Left lobe of liver (tissue), 2 donors: ENCODE data around the gene HBG2. TPM values are rescaled to one million over a fixed set of nuclear protein-coding genes. Genes with fewer than 3 reads are reported as not detected.
"Not testable (repeated sequence)": the region's sequence is repeated elsewhere in the genome, so short reads cannot be mapped to it uniquely, and the experiment has no call there.

ENCODE experiments used
- ATAC-seq: fragments of 200-7000 bp; cut with Tn5 transposase; one replicate; pipeline ENCODE4 v1.9.1; 2020; ENCODE audit warnings: mild to moderate bottlenecking, moderate library complexity
- DNase-seq: peaks from one replicate; pipeline ENCODE4 v3.0.0-alpha.2; 2020; ENCODE audit warnings: low spot score
- total RNA-seq: library from RNA; stranded (reverse); gene quantifications from one replicate; pipeline ENCODE4 v1.2.1, GENCODE V29; 2021
- donor health status: DM: no; HTN: no; CAD: no; lungs with moderate emphysema.
- donor health status: DM: no; HTN: yes; CAD: no.

HBG2 gene
- total RNA-seq, 1 donor from 2014 or later = 7.6 TPM

- ATAC-seq (no peak), DNase-seq (no peak)
These were observed 3.9 kb downstream of the HBG2 start for GRCh38 chr11:5250543-5251204.

GRCh38 chr11:5249807-5250396 lies 4.7 kb downstream of the HBG2 start, which contains the start of gene HBG1:
TSS of gene HBG1 (minus strand) at chr11:5249857. CDS start at chr11:5249804, 53 bp downstream.
- ATAC-seq = peak; percentile 36

GRCh38 chr11:5248498-5248897 lies 6.1 kb downstream of the HBG2 start:
- ATAC-seq, DNase-seq: not testable (repeated sequence)

More at GRCh38 chr11:5249807-5250396, 4.7 kb downstream of the HBG2 start, which contains the start of gene HBG1:
- not testable (repeated sequence) for DNase-seq

- ATAC-seq (no peak), DNase-seq (no peak)
These were observed 6.9 kb downstream of the HBG2 start for GRCh38 chr11:5247472-5248192.

GRCh38 chr11:5246772-5247471 lies 7.7 kb downstream of the HBG2 start:
- no peak for DNase-seq
- ATAC-seq = no peak

GRCh38 chr11:5245155-5245554 lies 9.4 kb downstream of the HBG2 start:
- no peak for ATAC-seq
- no peak for DNase-seq

- DNase-seq (no peak), ATAC-seq (no peak)
These were observed 10.8 kb downstream of the HBG2 start for GRCh38 chr11:5243816-5244180.

- ATAC-seq = no peak
These were observed 11.4 kb downstream of the HBG2 start for GRCh38 chr11:5242933-5243815.

GRCh38 chr11:5242208-5242607 lies 12.4 kb downstream of the HBG2 start:
- ATAC-seq = no peak
- no peak for DNase-seq

More at GRCh38 chr11:5242933-5243815, 11.4 kb downstream of the HBG2 start:
- DNase-seq = no peak

GRCh38 chr11:5241458-5241857 lies 13.1 kb downstream of the HBG2 start:
- ATAC-seq (no peak), DNase-seq (no peak)

GRCh38 chr11:5240458-5240857 lies 14.1 kb downstream of the HBG2 start:
- DNase-seq (no peak), ATAC-seq (no peak)

GRCh38 chr11:5240056-5240455 lies 14.5 kb downstream of the HBG2 start:
- DNase-seq = no peak
- ATAC-seq = no peak

GRCh38 chr11:5239046-5239445 lies 15.5 kb downstream of the HBG2 start:
- ATAC-seq = no peak
- DNase-seq = no peak

GRCh38 chr11:5238486-5238885 lies 16.1 kb downstream of the HBG2 start:
- DNase-seq (no peak), ATAC-seq (no peak)

- DNase-seq (no peak), ATAC-seq (no peak)
These were observed 17.2 kb downstream of the HBG2 start for GRCh38 chr11:5237420-5237819.

GRCh38 chr11:5235364-5236095 lies 19.1 kb downstream of the HBG2 start:
- no peak for ATAC-seq
- DNase-seq = no peak

- no peak for ATAC-seq
- no peak for DNase-seq
These were observed 20.2 kb downstream of the HBG2 start, which contains the start of gene HBD for GRCh38 chr11:5234381-5234834. TSS of gene HBD (minus strand) at chr11:5234483. CDS start at chr11:5234433, 50 bp downstream.

GRCh38 chr11:5233307-5233706 lies 21.3 kb downstream of the HBG2 start:
- no peak for DNase-seq
- ATAC-seq = no peak

GRCh38 chr11:5232821-5233220 lies 21.8 kb downstream of the HBG2 start:
- no peak for ATAC-seq
- no peak for DNase-seq
